Epithelial cell of prostate (primary cell): ENCODE results near the gene CST5.
"Not testable (repeated sequence)": the region's sequence is repeated elsewhere in the genome, so short reads cannot be mapped to it uniquely, and the experiment has no call there.

ENCODE experiments used
- DNase-seq: peaks from one replicate; pipeline ENCODE4 v3.0.0-alpha.2; 2011; ENCODE audit warnings: low read depth, low spot score
- H3K27ac ChIP-seq: fragments of 450-650 bp; 2 replicates; pipeline ENCODE4 v1.5.1; 2017; ENCODE audit warnings: mild to moderate bottlenecking

Gene CST5

GRCh38 chr20:23857962-23858595, 21.5 kb downstream of the CST5 start:
- no peak overlapping the region for H3K27ac ChIP-seq
- no peak for DNase-seq

GRCh38 chr20:23856736-23857135, 22.8 kb downstream of the CST5 start:
- H3K27ac ChIP-seq, result no peak overlapping the region
- no peak for DNase-seq

GRCh38 chr20:23856226-23856625, 23.3 kb downstream of the CST5 start:
- DNase-seq, result no peak
- no peak overlapping the region for H3K27ac ChIP-seq

GRCh38 chr20:23841693-23842092, 37.9 kb downstream of the CST5 start:
- no peak overlapping the region for H3K27ac ChIP-seq
- DNase-seq, result no peak

- H3K27ac ChIP-seq, result no peak overlapping the region
- no peak for DNase-seq
Observed at GRCh38 chr20:23835716-23836115, 43.8 kb downstream of the CST5 start.

- no peak overlapping the region for H3K27ac ChIP-seq
- no peak for DNase-seq
Observed at GRCh38 chr20:23832775-23833513, 46.6 kb downstream of the CST5 start.

- not testable (repeated sequence) for DNase-seq, H3K27ac ChIP-seq
Observed at GRCh38 chr20:23831961-23832360, 47.6 kb downstream of the CST5 start.

- DNase-seq, result no peak
- H3K27ac ChIP-seq, result no peak within 1 kb of the TSS
Observed at GRCh38 chr20:23826541-23827021, 53.0 kb downstream of the CST5 start, which contains the start of gene CST2. Gene CST2, minus strand, starts transcription at chr20:23826729. Its CDS starts 69 bp downstream, at chr20:23826660.
